ENCODE results near the gene KRTAP6-2. TPM values are rescaled to one million over a fixed set of nuclear protein-coding genes. Genes with fewer than 3 reads are reported as not detected.

Gene KRTAP6-2
- total and polyA plus RNA-seq, 5 donors, result not detected

DNA sequence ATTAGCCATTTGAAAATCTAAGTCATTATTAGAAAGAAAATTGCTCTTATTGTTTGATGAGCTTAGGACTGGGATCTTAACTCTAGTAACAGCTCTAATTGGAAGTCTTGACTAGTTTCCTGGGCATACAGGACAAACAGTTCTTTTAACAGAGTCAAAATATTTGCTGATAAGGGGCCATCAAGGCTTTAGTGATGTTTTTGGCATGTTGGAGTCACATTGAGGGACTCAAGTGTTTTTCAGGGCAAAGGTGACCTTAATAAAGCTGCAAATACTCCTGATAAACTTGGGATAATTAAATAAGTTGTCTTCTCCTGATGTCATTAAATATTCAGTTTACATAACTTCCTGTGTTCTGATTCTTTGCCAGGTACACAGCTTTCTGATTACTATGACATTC, 31.1 kb downstream of the KRTAP6-2 start:
- H3K27ac ChIP-seq (ENCODE audit: low read length), result no peak overlapping the region
- no peak overlapping the region for H3K4me3 ChIP-seq (ENCODE audit: low read length)
- no peaks in the 10 kb centered on the region for H3K4me1 ChIP-seq (ENCODE audit: control insufficient read depth, insufficient read depth, low read length)
- H3K27me3 ChIP-seq (ENCODE audit: control insufficient read depth, insufficient read depth), result no peaks in the 10 kb centered on the region
- H3K9me3 ChIP-seq (ENCODE audit: control insufficient read depth, low read length), result no peaks in the 10 kb centered on the region
- peak; percentile 41 to 59 for ATAC-seq
- intact Hi-C loops (cut with DNase I), result no loop called here
- DNase-seq, result no peak

DNA sequence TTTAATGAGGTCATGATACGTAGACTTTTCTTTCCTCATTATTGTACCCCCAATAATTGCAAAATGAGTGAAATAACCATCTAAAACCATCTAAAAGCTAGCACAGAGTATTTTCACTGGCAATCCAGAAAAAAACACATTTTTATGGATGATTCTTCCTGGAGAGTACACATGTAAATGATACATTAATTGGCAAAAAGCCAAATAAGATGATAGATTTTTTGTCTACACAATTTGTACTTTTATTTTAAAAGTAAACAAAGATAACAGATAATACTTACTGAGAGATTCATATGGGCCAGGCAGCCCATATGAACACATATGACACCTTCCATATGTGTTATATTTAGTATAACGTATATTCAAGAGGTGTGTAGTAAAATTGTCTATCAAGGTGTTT, 35.1 kb downstream of the KRTAP6-2 start:
- WGBS, result 82% methylated on average over 2 of the region's 2 CpGs
- no peak overlapping the region for H3K27ac ChIP-seq (ENCODE audit: low read length)
- no peaks in the 10 kb centered on the region for H3K4me1 ChIP-seq (ENCODE audit: control insufficient read depth, insufficient read depth, low read length)
- no peaks in the 10 kb centered on the region for H3K27me3 ChIP-seq (ENCODE audit: control insufficient read depth, insufficient read depth)
- intact Hi-C loops (cut with DNase I), result no loop called here
- no peaks in the 10 kb centered on the region for H3K9me3 ChIP-seq (ENCODE audit: control insufficient read depth, low read length)
- DNase-seq (no peak), ATAC-seq (no peak)
- no peak overlapping the region for H3K4me3 ChIP-seq (ENCODE audit: low read length)

DNA sequence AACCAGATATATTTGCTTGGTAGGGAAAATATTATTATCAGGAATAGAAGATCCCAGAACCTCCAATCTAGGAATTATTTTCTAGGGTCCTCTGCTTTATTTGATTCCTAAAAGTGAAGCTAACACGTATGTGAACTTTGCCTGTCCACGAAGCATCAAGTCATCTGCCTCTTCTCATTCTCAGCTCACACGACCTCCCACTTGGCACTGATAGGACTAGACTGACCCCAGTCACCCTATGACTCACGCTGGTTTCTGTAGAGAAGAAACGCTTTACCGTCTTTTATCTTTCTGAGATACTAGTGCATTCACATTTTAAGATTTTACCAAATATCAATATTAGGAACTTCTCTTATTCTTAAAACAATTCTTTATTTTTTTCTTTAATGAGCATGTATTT, 35.6 kb downstream of the KRTAP6-2 start:
- WGBS, result 22% methylated on average over 6 of the region's 6 CpGs
- H3K27ac ChIP-seq (ENCODE audit: low read length), result no peak overlapping the region
- no peak overlapping the region for H3K4me3 ChIP-seq (ENCODE audit: low read length)
- no peaks in the 10 kb centered on the region for H3K27me3 ChIP-seq (ENCODE audit: control insufficient read depth, insufficient read depth)
- ATAC-seq, result peak in 1 of 2 donors; percentile 73
- intact Hi-C loops (cut with DNase I), result no loop called here
- DNase-seq, result no peak
- H3K4me1 ChIP-seq (ENCODE audit: control insufficient read depth, insufficient read depth, low read length), result no peaks in the 10 kb centered on the region
- no peaks in the 10 kb centered on the region for H3K9me3 ChIP-seq (ENCODE audit: control insufficient read depth, low read length)

DNA sequence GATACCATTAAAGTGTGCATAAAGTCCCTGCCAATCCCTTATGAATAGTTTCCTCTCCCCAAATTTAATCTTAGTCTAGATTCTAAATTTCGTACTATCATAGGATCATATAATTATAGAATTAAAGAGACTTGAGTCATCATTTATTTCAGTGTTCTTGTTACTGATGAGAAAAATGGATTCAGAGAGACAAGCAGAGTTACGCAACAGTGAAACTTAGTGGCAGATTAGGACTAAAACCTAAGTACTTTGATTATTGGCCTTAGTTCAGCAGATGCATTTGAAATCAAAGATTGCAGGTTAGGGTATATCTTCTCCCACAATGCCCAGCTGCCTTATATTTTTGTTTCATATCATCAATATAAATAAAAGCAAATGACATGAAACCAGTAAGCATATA, 36.7 kb downstream of the KRTAP6-2 start:
- no peaks in the 10 kb centered on the region for H3K27me3 ChIP-seq (ENCODE audit: control insufficient read depth, insufficient read depth)
- H3K9me3 ChIP-seq (ENCODE audit: control insufficient read depth, low read length), result no peaks in the 10 kb centered on the region
- 56% methylated on average over 2 of the region's 2 CpGs for WGBS
- no peak overlapping the region for H3K27ac ChIP-seq (ENCODE audit: low read length)
- intact Hi-C loops (cut with DNase I), result no loop called here
- ATAC-seq, result no peak
- no peak for DNase-seq
- no peaks in the 10 kb centered on the region for H3K4me1 ChIP-seq (ENCODE audit: control insufficient read depth, insufficient read depth, low read length)
- H3K4me3 ChIP-seq (ENCODE audit: low read length), result no peak overlapping the region

DNA sequence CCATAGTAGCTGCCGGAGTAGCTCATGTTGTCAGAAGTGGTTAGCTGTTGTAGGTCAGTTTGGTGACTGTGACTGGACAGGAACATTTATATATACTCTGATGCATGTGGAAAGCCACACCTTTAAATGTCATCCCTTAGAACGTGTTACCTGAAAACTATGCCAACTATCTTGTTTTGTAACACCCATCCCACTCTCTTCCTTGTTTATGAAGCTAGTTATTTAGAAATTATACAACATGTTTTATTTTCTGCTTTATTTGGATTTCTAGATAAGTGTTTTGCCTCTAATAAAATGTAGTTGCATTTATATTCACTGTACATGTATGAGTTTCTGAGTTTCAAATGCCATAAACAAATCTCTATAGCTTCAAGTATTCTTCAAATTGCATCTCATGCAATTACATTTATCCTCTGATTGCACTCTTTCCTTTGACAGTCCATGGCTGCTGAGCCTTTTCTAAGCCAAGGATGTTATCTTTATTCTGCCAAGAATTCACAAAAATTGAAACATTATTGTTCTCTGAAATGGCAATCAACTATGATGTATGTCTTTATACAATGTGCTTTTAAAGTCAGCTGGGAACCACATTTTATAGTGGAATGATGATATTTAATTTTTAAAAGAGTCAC, 37.3 kb downstream of the KRTAP6-2 start, which contains the start of gene KRTAP19-7:
Gene KRTAP19-7 (minus strand): TSS at position 51 of the 632 bp plus-strand sequence. CDS start 25 bp downstream, at position 26.
- WGBS, result 56% methylated on average over 2 of the region's 2 CpGs
- Histone ChIP-seq H3K9me3 (ENCODE audit: control insufficient read depth, low read length) (no peaks in the 10 kb centered on the region), H3K4me1 (ENCODE audit: control insufficient read depth, insufficient read depth, low read length) (no peaks in the 10 kb centered on the region), H3K27me3 (ENCODE audit: control insufficient read depth, insufficient read depth) (no peaks in the 10 kb centered on the region), H3K4me3 (ENCODE audit: low read length) (no peak within 1 kb of the TSS), H3K27ac (ENCODE audit: low read length) (no peak within 1 kb of the TSS)
- DNase-seq (no peak), ATAC-seq (no peak)
- intact Hi-C loops (cut with DNase I), result no loop called here

DNA sequence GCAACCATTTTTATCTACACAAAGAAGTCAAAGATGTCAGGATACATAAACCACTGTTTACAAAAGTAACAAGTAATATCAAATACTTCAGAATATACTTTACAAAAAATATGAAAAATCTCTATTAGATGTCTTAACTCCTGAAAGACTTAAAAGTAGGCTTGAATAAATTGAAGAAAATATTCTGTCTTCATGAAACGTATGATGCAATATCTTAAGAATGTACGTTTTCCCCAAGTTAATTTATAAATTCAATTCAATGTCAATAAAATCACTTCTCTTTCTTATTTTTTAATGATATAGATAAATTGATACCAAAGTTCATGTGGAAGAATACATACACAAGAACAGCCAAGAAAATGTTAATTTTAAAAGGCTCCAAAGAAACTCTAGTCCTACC, 43.6 kb downstream of the KRTAP6-2 start:
- no peaks in the 10 kb centered on the region for H3K27me3 ChIP-seq (ENCODE audit: control insufficient read depth, insufficient read depth)
- H3K27ac ChIP-seq (ENCODE audit: low read length), result no peak overlapping the region
- WGBS, result 87% methylated on average over 2 of the region's 2 CpGs
- ATAC-seq (no peak), DNase-seq (no peak)
- H3K4me3 ChIP-seq (ENCODE audit: low read length), result no peak overlapping the region
- no peaks in the 10 kb centered on the region for H3K4me1 ChIP-seq (ENCODE audit: control insufficient read depth, insufficient read depth, low read length)
- H3K9me3 ChIP-seq (ENCODE audit: control insufficient read depth, low read length), result no peaks in the 10 kb centered on the region
- intact Hi-C loops (cut with DNase I), result no loop called here

DNA sequence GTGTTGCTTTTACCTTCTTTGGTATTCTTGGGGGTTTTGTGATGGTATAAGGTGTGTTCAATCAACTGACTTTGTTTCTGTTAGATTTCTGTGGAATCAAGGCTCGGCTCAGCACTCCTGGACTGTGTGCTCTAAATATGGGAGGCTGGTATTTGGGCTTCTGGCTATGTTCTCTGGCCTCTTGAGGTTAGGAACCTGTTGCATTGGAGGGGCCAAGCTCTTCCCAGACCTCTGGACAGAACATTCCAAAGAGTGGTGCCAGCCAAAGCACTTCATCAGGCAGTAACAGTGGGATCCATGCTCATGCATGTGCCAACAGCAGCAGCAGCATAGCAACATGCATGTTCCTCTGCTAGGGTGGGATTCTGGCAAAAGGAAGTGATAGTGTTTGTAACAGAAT, 45.9 kb downstream of the KRTAP6-2 start:
- Histone ChIP-seq H3K4me1 (ENCODE audit: control insufficient read depth, insufficient read depth, low read length) (no peaks in the 10 kb centered on the region), H3K9me3 (ENCODE audit: control insufficient read depth, low read length) (no peaks in the 10 kb centered on the region), H3K27me3 (ENCODE audit: control insufficient read depth, insufficient read depth) (no peaks in the 10 kb centered on the region), H3K4me3 (ENCODE audit: low read length) (no peak overlapping the region), H3K27ac (ENCODE audit: low read length) (no peak overlapping the region)
- ATAC-seq (peak in 1 of 2 donors; percentile 56), DNase-seq (no peak)
- WGBS, result 50% methylated on average over 1 of the region's 1 CpG
- intact Hi-C loops (cut with DNase I), result no loop called here

Other genes starting within 250 kb of the KRTAP6-2 start
- not detected for gene KRTAP13-2, start 226.6 kb downstream of the KRTAP6-2 start, total RNA-seq
- gene KRTAP13-2, start 226.6 kb downstream of the KRTAP6-2 start, polyA plus RNA-seq, result not detected
- not detected for gene KRTAP13-1, start 202.9 kb downstream of the KRTAP6-2 start, total RNA-seq
- gene KRTAP13-1, start 202.9 kb downstream of the KRTAP6-2 start, polyA plus RNA-seq, result not detected
- not detected for gene KRTAP13-3, start 173.0 kb downstream of the KRTAP6-2 start, total RNA-seq
- gene KRTAP13-3, start 173.0 kb downstream of the KRTAP6-2 start, polyA plus RNA-seq, result not detected
- not detected for gene KRTAP13-4, start 168.7 kb downstream of the KRTAP6-2 start, total RNA-seq
- gene KRTAP13-4, start 168.7 kb downstream of the KRTAP6-2 start, polyA plus RNA-seq, result not detected
- gene KRTAP15-1, start 158.6 kb downstream of the KRTAP6-2 start, total RNA-seq, result not detected
- gene KRTAP15-1, start 158.6 kb downstream of the KRTAP6-2 start, polyA plus RNA-seq, result not detected
- not detected for gene KRTAP19-1, start 118.5 kb downstream of the KRTAP6-2 start, total RNA-seq
- gene KRTAP19-1, start 118.5 kb downstream of the KRTAP6-2 start, polyA plus RNA-seq, result not detected
- gene KRTAP19-2, start 111.5 kb downstream of the KRTAP6-2 start, total RNA-seq, result not detected
- gene KRTAP19-2, start 111.5 kb downstream of the KRTAP6-2 start, polyA plus RNA-seq, result not detected
- gene KRTAP19-3, start 106.9 kb downstream of the KRTAP6-2 start, total RNA-seq, result not detected
- not detected for gene KRTAP19-3, start 106.9 kb downstream of the KRTAP6-2 start, polyA plus RNA-seq
- gene KRTAP19-4, start 101.7 kb downstream of the KRTAP6-2 start, total RNA-seq, result not detected
- gene KRTAP19-4, start 101.7 kb downstream of the KRTAP6-2 start, polyA plus RNA-seq, result not detected
- gene KRTAP19-5, start 96.8 kb downstream of the KRTAP6-2 start, total RNA-seq, result not detected
- gene KRTAP19-5, start 96.8 kb downstream of the KRTAP6-2 start, polyA plus RNA-seq, result not detected
- not detected for gene KRTAP19-6, start 57.0 kb downstream of the KRTAP6-2 start, total RNA-seq
- not detected for gene KRTAP19-6, start 57.0 kb downstream of the KRTAP6-2 start, polyA plus RNA-seq
- not detected for gene KRTAP19-7, start 37.6 kb downstream of the KRTAP6-2 start, total RNA-seq
- 0.52 TPM for gene KRTAP19-7, start 37.6 kb downstream of the KRTAP6-2 start, polyA plus RNA-seq
- not detected for gene KRTAP22-2, start 8.5 kb downstream of the KRTAP6-2 start, total RNA-seq
- not detected for gene KRTAP22-2, start 8.5 kb downstream of the KRTAP6-2 start, polyA plus RNA-seq
- not detected for gene KRTAP6-3, start 6.5 kb downstream of the KRTAP6-2 start, total RNA-seq
- not detected for gene KRTAP6-3, start 6.5 kb downstream of the KRTAP6-2 start, polyA plus RNA-seq
- gene KRTAP22-1, start 2.2 kb upstream of the KRTAP6-2 start, total RNA-seq, result not detected
- not detected for gene KRTAP22-1, start 2.2 kb upstream of the KRTAP6-2 start, polyA plus RNA-seq
- gene KRTAP6-1, start 15.0 kb upstream of the KRTAP6-2 start, total RNA-seq, result not detected
- gene KRTAP6-1, start 15.0 kb upstream of the KRTAP6-2 start, polyA plus RNA-seq, result not detected
- gene KRTAP20-1, start 17.5 kb upstream of the KRTAP6-2 start, total RNA-seq, result not detected
- gene KRTAP20-1, start 17.5 kb upstream of the KRTAP6-2 start, polyA plus RNA-seq, result not detected
- gene KRTAP20-4, start 21.7 kb upstream of the KRTAP6-2 start, total RNA-seq, result not detected
- not detected for gene KRTAP20-4, start 21.7 kb upstream of the KRTAP6-2 start, polyA plus RNA-seq
- not detected for gene KRTAP20-2, start 36.3 kb upstream of the KRTAP6-2 start, total RNA-seq
- gene KRTAP20-2, start 36.3 kb upstream of the KRTAP6-2 start, polyA plus RNA-seq, result not detected
- gene KRTAP20-3, start 44.0 kb upstream of the KRTAP6-2 start, total RNA-seq, result not detected
- gene KRTAP20-3, start 44.0 kb upstream of the KRTAP6-2 start, polyA plus RNA-seq, result not detected
- not detected for gene KRTAP21-3, start 119.9 kb upstream of the KRTAP6-2 start, total RNA-seq
- gene KRTAP21-3, start 119.9 kb upstream of the KRTAP6-2 start, polyA plus RNA-seq, result not detected
- gene KRTAP21-2, start 148.4 kb upstream of the KRTAP6-2 start, total RNA-seq, result not detected
- not detected for gene KRTAP21-2, start 148.4 kb upstream of the KRTAP6-2 start, polyA plus RNA-seq
- not detected for gene KRTAP21-1, start 156.5 kb upstream of the KRTAP6-2 start, total RNA-seq
- not detected for gene KRTAP21-1, start 156.5 kb upstream of the KRTAP6-2 start, polyA plus RNA-seq
- not detected for gene KRTAP8-1, start 214.4 kb upstream of the KRTAP6-2 start, total RNA-seq
- not detected for gene KRTAP8-1, start 214.4 kb upstream of the KRTAP6-2 start, polyA plus RNA-seq
- gene KRTAP7-1, start 230.9 kb upstream of the KRTAP6-2 start, total RNA-seq, result not detected
- not detected for gene KRTAP7-1, start 230.9 kb upstream of the KRTAP6-2 start, polyA plus RNA-seq